Activated naive CD8-positive, alpha-beta T cell treated with anti-CD3 and anti-CD28 coated beads, Interleukin-2, amount 50 U/mL, for 16 hours (primary cell): ENCODE measurements around the gene NFKB2.

Source experiments
- DNase-seq: peaks from one replicate; pipeline ENCODE4 v3.0.0-alpha.2; 2020; ENCODE audit warnings: low read depth, low spot score

NFKB2 gene

GRCh38 chr10:102450374-102451104, 55.0 kb downstream of the NFKB2 start:
- peak; percentile 60 for DNase-seq

DNA sequence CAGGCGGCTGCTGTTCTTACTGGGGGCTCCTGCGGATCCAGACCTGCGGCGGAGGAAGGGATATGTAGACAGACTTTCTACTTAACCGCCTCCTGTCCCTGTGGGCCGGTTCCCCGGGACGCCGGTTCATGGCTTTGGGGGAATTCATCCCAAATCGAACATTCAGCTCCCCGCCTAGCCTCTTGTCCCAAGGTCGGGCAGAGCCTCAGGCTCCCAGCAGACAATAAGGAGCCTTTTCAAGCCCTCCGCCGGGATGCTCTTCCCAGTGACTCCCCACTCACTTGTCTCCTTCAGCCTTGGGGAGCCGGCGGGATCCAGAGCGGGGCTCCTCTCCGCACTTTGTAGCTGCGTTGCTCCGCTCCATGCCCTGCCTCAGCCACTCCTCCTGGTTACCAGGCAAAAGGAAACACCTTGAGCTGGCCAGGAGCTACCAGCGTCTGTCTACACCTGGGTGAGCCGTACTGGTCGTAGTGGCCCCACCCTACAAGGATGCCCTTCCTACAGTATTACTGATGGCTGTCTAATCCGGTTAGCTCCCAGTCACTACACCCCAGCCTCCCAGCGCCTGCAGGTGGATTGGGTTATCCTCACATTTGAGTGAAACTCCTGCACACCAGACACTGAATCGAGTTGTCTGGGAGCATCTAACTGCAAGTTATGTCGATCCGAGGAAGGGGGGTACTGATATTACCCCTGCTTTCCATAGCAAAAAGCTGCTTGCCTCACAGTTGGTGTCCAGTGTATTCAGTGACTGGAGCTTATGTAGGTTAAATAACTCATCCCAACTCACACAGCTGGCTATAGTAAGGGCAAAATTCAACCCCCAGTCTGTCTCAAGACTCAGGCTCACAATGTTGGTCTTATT, 55.8 kb downstream of the NFKB2 start, which contains the start of gene C10orf95:
Gene C10orf95, minus strand, starts transcription at position 439 of the 865 bp plus-strand sequence. CDS start 450 bp downstream, outside the sequence.
- DNase-seq = no peak
